Measurements from ENCODE around the gene WNT2. TPM values are rescaled to one million over a fixed set of nuclear protein-coding genes. Genes with fewer than 3 reads are reported as not detected.

The WNT2 gene
- polyA plus RNA-seq, 1 donor (not counting 4 experiments of a cell fraction or from before 2014, with no cell fraction given), result not detected

GRCh38 chr7:117325836-117326235 lies 3.0 kb upstream of the WNT2 start:
- Histone ChIP-seq H3K4me2 (ENCODE audit: control insufficient read depth, extremely low read depth, insufficient read depth, low read depth, low read length) (no peak overlapping the region), H3K27me3 (ENCODE audit: control insufficient read depth, extremely low read depth, insufficient read depth, low read length) (peaks cover 44% of the 10 kb centered on the region)
- no peak for FAIRE-seq

GRCh38 chr7:117324960-117325359 lies 2.1 kb upstream of the WNT2 start:
- Histone ChIP-seq H3K27ac (ENCODE audit: control insufficient read depth, insufficient read depth, low read length) (no peak overlapping the region), H3K4me2 (ENCODE audit: control insufficient read depth, extremely low read depth, insufficient read depth, low read depth, low read length) (peak overlapping the region; percentile 82), H3K4me3 (ENCODE audit: control insufficient read depth in 2 of 3, extremely low read depth in 1 of 3, insufficient read depth in 2 of 3, low read depth in 1 of 3, low read length in 3 of 3) (no peak overlapping the region), H4K20me1 (ENCODE audit: control insufficient read depth, extremely low read depth, insufficient read depth, low read length) (no peaks in the 10 kb centered on the region), H3K9me1 (ENCODE audit: control insufficient read depth, extremely low read depth, insufficient read depth, low read length) (no peaks in the 10 kb centered on the region), H3K4me1 (ENCODE audit: control insufficient read depth, extremely low read depth, insufficient read depth, low read length) (peaks cover 16% of the 10 kb centered on the region), H3K9ac (ENCODE audit: control insufficient read depth, extremely low read depth, insufficient read depth, low read length) (no peak overlapping the region), H2AFZ (ENCODE audit: control insufficient read depth, low read length) (no peak overlapping the region), H3K79me2 (ENCODE audit: control insufficient read depth, insufficient read depth, low read length) (no peaks in the 10 kb centered on the region), H3K36me3 (ENCODE audit: control insufficient read depth in 2 of 2, extremely low read depth in 1 of 2, insufficient read depth in 2 of 2, low read length in 2 of 2) (no peaks in the 10 kb centered on the region), H3K9me3 (ENCODE audit: control insufficient read depth, low read depth, low read length) (no peaks in the 10 kb centered on the region), H3K27me3 (ENCODE audit: control insufficient read depth, extremely low read depth, insufficient read depth, low read length) (peaks cover 53% of the 10 kb centered on the region)
- FAIRE-seq (no peak), DNase-seq (ENCODE audit: low read depth, low spot score) (no peak)
- dilution Hi-C loops (cut with MboI; ENCODE audit: extremely low pct_ligation_motif_present, low sequenced_read_pairs), result no loop called here
- no peak for TF ChIP-seq EZH2 (IDR thresholded peaks at IDR 0.05; ENCODE audit: low read length)
- TF ChIP-seq, protein P1, sequence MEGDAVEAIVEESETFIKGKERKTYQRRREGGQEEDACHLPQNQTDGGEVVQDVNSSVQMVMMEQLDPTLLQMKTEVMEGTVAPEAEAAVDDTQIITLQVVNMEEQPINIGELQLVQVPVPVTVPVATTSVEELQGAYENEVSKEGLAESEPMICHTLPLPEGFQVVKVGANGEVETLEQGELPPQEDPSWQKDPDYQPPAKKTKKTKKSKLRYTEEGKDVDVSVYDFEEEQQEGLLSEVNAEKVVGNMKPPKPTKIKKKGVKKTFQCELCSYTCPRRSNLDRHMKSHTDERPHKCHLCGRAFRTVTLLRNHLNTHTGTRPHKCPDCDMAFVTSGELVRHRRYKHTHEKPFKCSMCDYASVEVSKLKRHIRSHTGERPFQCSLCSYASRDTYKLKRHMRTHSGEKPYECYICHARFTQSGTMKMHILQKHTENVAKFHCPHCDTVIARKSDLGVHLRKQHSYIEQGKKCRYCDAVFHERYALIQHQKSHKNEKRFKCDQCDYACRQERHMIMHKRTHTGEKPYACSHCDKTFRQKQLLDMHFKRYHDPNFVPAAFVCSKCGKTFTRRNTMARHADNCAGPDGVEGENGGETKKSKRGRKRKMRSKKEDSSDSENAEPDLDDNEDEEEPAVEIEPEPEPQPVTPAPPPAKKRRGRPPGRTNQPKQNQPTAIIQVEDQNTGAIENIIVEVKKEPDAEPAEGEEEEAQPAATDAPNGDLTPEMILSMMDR (optimal IDR thresholded peaks at IDR 0.05 in 1 of 3, IDR thresholded peaks at IDR 0.05 in 1 of 3, conservative IDR thresholded peaks at IDR 0.05 in 1 of 3; ENCODE audit: extremely low read depth in 1 of 3, insufficient read depth in 2 of 3, low read length in 3 of 3), result no peak

More at GRCh38 chr7:117325836-117326235, 3.0 kb upstream of the WNT2 start:
- Histone ChIP-seq H3K9me3 (ENCODE audit: control insufficient read depth, low read depth, low read length) (no peaks in the 10 kb centered on the region), H2AFZ (ENCODE audit: control insufficient read depth, low read length) (no peak overlapping the region), H3K4me1 (ENCODE audit: control insufficient read depth, extremely low read depth, insufficient read depth, low read length) (peaks cover 16% of the 10 kb centered on the region), H3K36me3 (ENCODE audit: control insufficient read depth in 2 of 2, extremely low read depth in 1 of 2, insufficient read depth in 2 of 2, low read length in 2 of 2) (no peaks in the 10 kb centered on the region), H4K20me1 (ENCODE audit: control insufficient read depth, extremely low read depth, insufficient read depth, low read length) (no peaks in the 10 kb centered on the region), H3K79me2 (ENCODE audit: control insufficient read depth, insufficient read depth, low read length) (no peaks in the 10 kb centered on the region), H3K27ac (ENCODE audit: control insufficient read depth, insufficient read depth, low read length) (no peak overlapping the region), H3K4me3 (ENCODE audit: control insufficient read depth in 2 of 3, extremely low read depth in 1 of 3, insufficient read depth in 2 of 3, low read depth in 1 of 3, low read length in 3 of 3) (no peak overlapping the region), H3K9ac (ENCODE audit: control insufficient read depth, extremely low read depth, insufficient read depth, low read length) (no peak overlapping the region), H3K9me1 (ENCODE audit: control insufficient read depth, extremely low read depth, insufficient read depth, low read length) (no peaks in the 10 kb centered on the region)
- dilution Hi-C loops (cut with MboI; ENCODE audit: extremely low pct_ligation_motif_present, low sequenced_read_pairs), result no loop called here
- no peak for TF ChIP-seq EZH2 (IDR thresholded peaks at IDR 0.05; ENCODE audit: low read length)
- TF ChIP-seq, protein P1 (optimal IDR thresholded peaks at IDR 0.05 in 1 of 3, IDR thresholded peaks at IDR 0.05 in 1 of 3, conservative IDR thresholded peaks at IDR 0.05 in 1 of 3; ENCODE audit: extremely low read depth in 1 of 3, insufficient read depth in 2 of 3, low read length in 3 of 3), result no peak
- DNase-seq (ENCODE audit: low read depth, low spot score), result no peak
